ENCODE results near the gene RBKS.

- TF ChIP-seq CTCF (optimal IDR thresholded peaks at IDR 0.05 in 1 of 3, IDR thresholded peaks at IDR 0.05 in 1 of 3, conservative IDR thresholded peaks at IDR 0.05 in 1 of 3; ENCODE audit: extremely low read depth in 1 of 3, insufficient read depth in 2 of 3, low read length in 3 of 3) (no peak), EZH2 (IDR thresholded peaks at IDR 0.05; ENCODE audit: low read length) (no peak)
Measured at GRCh38 chr2:27854229-27854862, 35.8 kb downstream of the RBKS start.

Data from keratinocyte (primary cell).